ENCODE data around the gene SMIM26. TPM values are rescaled to one million over a fixed set of nuclear protein-coding genes. Genes with fewer than 3 reads are reported as not detected.

Gene SMIM26
- total and polyA plus RNA-seq, 11 donors, result 80.1 to 274 (median 111) TPM

DNA sequence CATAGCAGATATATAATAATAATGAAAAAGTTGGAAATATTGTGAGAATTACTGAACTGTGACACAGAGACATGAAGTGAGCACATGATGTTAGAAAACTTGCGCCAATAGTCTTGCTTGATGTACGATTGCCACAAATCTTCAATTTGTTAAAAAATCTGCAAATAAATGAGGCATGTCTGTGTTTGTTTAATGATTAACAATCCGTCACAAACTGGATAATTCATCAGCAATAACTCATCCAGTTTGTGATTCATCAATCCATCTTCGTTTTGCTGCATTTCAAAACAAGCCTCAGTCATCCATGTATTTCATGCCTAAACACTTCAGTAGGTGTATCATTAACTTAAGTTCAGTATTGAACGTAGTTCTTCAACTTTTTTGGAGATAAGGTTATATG is 25.5 kb upstream of the SMIM26 start:
- WGBS, 4 donors, result 91 to 96% (median 93%) methylated on average over 5 of the region's 5 CpGs
- DNase-seq (no peak), ATAC-seq (no peak)
- no peak overlapping the region for H3K4me3 ChIP-seq
- intact Hi-C loops (cut with DNase I), result loop anchor here in 1 of 10 donors (10.0 kb wide), 1 partner anchor 57 kb away; no protein-coding TSS in a partner anchor
- no peak overlapping the region for H3K27ac ChIP-seq
- no peak for TF ChIP-seq CTCF (IDR thresholded peaks at IDR 0.05)
- TF ChIP-seq POLR2A (IDR thresholded peaks at IDR 0.05), result no peak
- no peaks in the 10 kb centered on the region for H3K4me1 ChIP-seq
- no peaks in the 10 kb centered on the region for H3K27me3 ChIP-seq
- H3K9me3 ChIP-seq, result no peaks in the 10 kb centered on the region
- peaks cover 0 to 91% (median 78%) of the 10 kb centered on the region in 9 donors for H3K36me3 ChIP-seq

GRCh38 chr20:18543216-18543615 is 24.0 kb upstream of the SMIM26 start:
- Histone ChIP-seq H3K9me3 (no peaks in the 10 kb centered on the region), H3K4me1 (no peaks in the 10 kb centered on the region), H3K36me3 (peaks cover 0 to 96% (median 91%) of the 10 kb centered on the region in 9 donors), H3K4me3 (no peak overlapping the region), H3K27ac (no peak overlapping the region), H3K27me3 (no peaks in the 10 kb centered on the region)
- 92 to 96% (median 95%) methylated on average over 4 of the region's 4 CpGs for WGBS, 4 donors
- ATAC-seq (no peak), DNase-seq (no peak)
- intact Hi-C loops (cut with DNase I), result loop anchor here in 1 of 10 donors (10.0 kb wide), 1 partner anchor 58 kb away; no protein-coding TSS in a partner anchor
- no peak for TF ChIP-seq CTCF (IDR thresholded peaks at IDR 0.05)
- no peak for TF ChIP-seq POLR2A (IDR thresholded peaks at IDR 0.05)

GRCh38 chr20:18543932-18544331 is 23.3 kb upstream of the SMIM26 start:
- Histone ChIP-seq H3K27ac (no peak overlapping the region), H3K36me3 (peaks cover 0 to 96% (median 93%) of the 10 kb centered on the region in 9 donors), H3K9me3 (no peaks in the 10 kb centered on the region), H3K4me3 (no peak overlapping the region), H3K27me3 (no peaks in the 10 kb centered on the region), H3K4me1 (no peaks in the 10 kb centered on the region)
- peak in 4 of 5 donors; percentile 18 to 69 (median 60) for DNase-seq
- intact Hi-C loops (cut with DNase I), result loop anchor here in 1 of 10 donors (10.0 kb wide), 1 partner anchor 59 kb away; no protein-coding TSS in a partner anchor
- no peak for TF ChIP-seq POLR2A (IDR thresholded peaks at IDR 0.05)
- no peak for TF ChIP-seq CTCF (IDR thresholded peaks at IDR 0.05)
- ATAC-seq, result peak in 3 of 4 donors; percentile 47 to 89 (median 68)
- 46 to 81% (median 65%) methylated on average over 7 of the region's 7 CpGs for WGBS, 4 donors

GRCh38 chr20:18545566-18545965 is 21.7 kb upstream of the SMIM26 start:
- no peaks in the 10 kb centered on the region for H3K27me3 ChIP-seq
- H3K36me3 ChIP-seq, result peaks cover 0 to 99% (median 97%) of the 10 kb centered on the region in 9 donors
- WGBS, 4 donors, result 91 to 98% (median 95%) methylated on average over 1 of the region's 1 CpG
- no peaks in the 10 kb centered on the region for H3K9me3 ChIP-seq
- TF ChIP-seq CTCF (IDR thresholded peaks at IDR 0.05), result no peak
- no peak for TF ChIP-seq POLR2A (IDR thresholded peaks at IDR 0.05)
- no peaks in the 10 kb centered on the region for H3K4me1 ChIP-seq
- no peak overlapping the region for H3K27ac ChIP-seq
- no peak for ATAC-seq
- intact Hi-C loops (cut with DNase I), result loop anchor here in 1 of 10 donors (10.0 kb wide), 1 partner anchor 61 kb away; no protein-coding TSS in a partner anchor
- no peak overlapping the region for H3K4me3 ChIP-seq
- DNase-seq, result no peak
